NCI-H510A (cell line): Measurements from ENCODE around the gene CLEC9A.

ENCODE experiments used
- DNase-seq: peaks from one replicate; lab custom pipeline; 2025; lab: John Stamatoyannopoulos, UW

The CLEC9A gene

GRCh38 chr12:10067264-10067663 is 36.8 kb downstream of the CLEC9A start:
- no peak for DNase-seq

- no peak for DNase-seq
These were observed 37.5 kb downstream of the CLEC9A start for GRCh38 chr12:10067942-10068341.

- no peak for DNase-seq
These were observed 38.2 kb downstream of the CLEC9A start for GRCh38 chr12:10068644-10069043.

- no peak for DNase-seq
These were observed 38.6 kb downstream of the CLEC9A start for GRCh38 chr12:10069099-10069498.

GRCh38 chr12:10069976-10070375 is 39.5 kb downstream of the CLEC9A start:
- no peak for DNase-seq

- no peak for DNase-seq
These were observed 39.9 kb downstream of the CLEC9A start for GRCh38 chr12:10070380-10070779.

- no peak for DNase-seq
These were observed 41.6 kb downstream of the CLEC9A start for GRCh38 chr12:10072131-10072530.

- no peak for DNase-seq
These were observed 42.8 kb downstream of the CLEC9A start for GRCh38 chr12:10073261-10073660.

GRCh38 chr12:10075451-10075850 is 45.0 kb downstream of the CLEC9A start:
- DNase-seq: no peak

GRCh38 chr12:10082117-10082874 is 51.8 kb downstream of the CLEC9A start:
- no peak for DNase-seq

- DNase-seq: no peak
These were observed 54.3 kb downstream of the CLEC9A start for GRCh38 chr12:10084733-10085132.

- no peak for DNase-seq
These were observed 55.9 kb downstream of the CLEC9A start for GRCh38 chr12:10086387-10086786.

- DNase-seq: no peak
These were observed 57.5 kb downstream of the CLEC9A start for GRCh38 chr12:10088031-10088430.

GRCh38 chr12:10088955-10089900 is 58.7 kb downstream of the CLEC9A start:
- DNase-seq: no peak

- DNase-seq: no peak
These were observed 64.3 kb downstream of the CLEC9A start for GRCh38 chr12:10094646-10095395.

GRCh38 chr12:10095971-10096370 is 65.5 kb downstream of the CLEC9A start:
- DNase-seq: no peak

GRCh38 chr12:10097521-10097920 is 67.0 kb downstream of the CLEC9A start:
- no peak for DNase-seq

- no peak for DNase-seq
These were observed 68.3 kb downstream of the CLEC9A start, which contains the start of gene CLEC1A for GRCh38 chr12:10098791-10099190. TSS of gene CLEC1A (minus strand) at chr12:10098985. CDS start at chr12:10098922, 63 bp downstream.

- DNase-seq: no peak
These were observed 70.6 kb downstream of the CLEC9A start for GRCh38 chr12:10101042-10101579.

GRCh38 chr12:10101648-10102220 is 71.3 kb downstream of the CLEC9A start:
- DNase-seq: no peak

- no peak for DNase-seq
These were observed 71.8 kb downstream of the CLEC9A start for GRCh38 chr12:10102322-10102721.
